NCI-H2081 treated with DMSO at 0.1 percent for 48 hours (cell line): ENCODE measurements around the gene PCBP3.

Experiments
- DNase-seq: peaks from one replicate; lab custom pipeline; 2025; lab: John Stamatoyannopoulos, UW

Gene PCBP3

GRCh38 chr21:45753445-45753844, 109.9 kb downstream of the PCBP3 start:
- no peak for DNase-seq

DNA sequence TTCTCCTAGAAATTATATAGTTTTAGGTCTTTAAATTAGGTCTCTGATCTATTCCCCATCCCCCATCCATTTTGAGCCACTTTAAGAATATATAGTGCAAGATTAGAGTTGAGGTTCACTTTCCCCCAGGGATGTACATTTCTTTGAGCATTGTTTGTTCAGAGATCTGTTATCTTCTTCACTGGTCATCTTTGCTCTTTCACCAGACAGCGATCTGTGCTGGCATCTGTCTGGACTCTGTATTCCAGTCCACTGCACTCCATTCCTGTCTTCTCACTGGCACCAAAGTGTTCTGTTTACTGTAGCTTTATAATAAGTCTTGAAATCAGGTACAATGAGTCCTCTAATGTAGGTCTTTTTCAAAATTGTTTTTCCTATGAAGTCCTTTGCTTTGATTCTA, 112.5 kb downstream of the PCBP3 start:
- DNase-seq = no peak

- DNase-seq = no peak
Observed at GRCh38 chr21:45756669-45757068, 113.1 kb downstream of the PCBP3 start.

DNA sequence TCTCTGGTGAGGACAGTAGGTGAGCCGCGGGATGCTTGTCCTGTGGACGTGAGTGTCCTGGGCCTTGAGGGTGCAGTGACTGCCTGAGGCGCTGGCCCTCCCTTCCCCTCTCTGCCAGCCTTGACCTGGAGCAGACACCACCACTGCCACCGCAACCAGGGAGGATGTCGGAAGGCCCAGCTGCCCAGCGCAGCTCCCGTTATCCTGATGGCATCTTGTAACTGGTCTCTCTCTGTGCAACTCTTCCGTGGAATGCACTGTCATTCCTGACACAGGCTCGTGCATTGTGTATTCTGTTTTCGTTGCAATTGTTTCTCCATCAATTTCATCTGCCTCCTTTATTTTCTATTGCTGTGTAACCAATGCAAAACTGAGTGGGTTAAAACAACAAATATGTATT, 118.2 kb downstream of the PCBP3 start:
- DNase-seq = no peak

DNA sequence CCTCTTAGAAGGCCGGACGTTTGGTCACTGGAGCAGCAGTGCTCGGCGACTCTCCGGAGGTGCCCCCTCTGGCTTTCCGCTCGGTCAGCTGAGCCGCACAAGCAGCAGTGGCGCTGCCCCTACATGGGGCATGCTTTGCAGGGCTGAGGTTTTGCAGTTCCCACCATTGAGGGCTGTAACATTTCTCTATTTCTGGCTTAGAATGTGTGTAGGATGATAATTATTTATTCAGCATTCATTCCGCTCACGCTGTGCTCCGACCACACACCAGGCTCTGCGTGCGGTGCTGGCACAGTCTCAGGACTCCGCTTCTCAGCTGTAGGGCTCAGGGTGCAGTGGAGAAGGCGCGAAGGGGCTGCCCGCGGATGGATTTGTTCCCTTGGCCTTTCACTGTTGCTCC, 119.5 kb downstream of the PCBP3 start:
- no peak for DNase-seq

- no peak for DNase-seq
Observed at GRCh38 chr21:45763506-45763905, 120.0 kb downstream of the PCBP3 start.

- DNase-seq = no peak
Observed at GRCh38 chr21:45764792-45765191, 121.3 kb downstream of the PCBP3 start.

GRCh38 chr21:45765375-45765774, 121.8 kb downstream of the PCBP3 start:
- no peak for DNase-seq

DNA sequence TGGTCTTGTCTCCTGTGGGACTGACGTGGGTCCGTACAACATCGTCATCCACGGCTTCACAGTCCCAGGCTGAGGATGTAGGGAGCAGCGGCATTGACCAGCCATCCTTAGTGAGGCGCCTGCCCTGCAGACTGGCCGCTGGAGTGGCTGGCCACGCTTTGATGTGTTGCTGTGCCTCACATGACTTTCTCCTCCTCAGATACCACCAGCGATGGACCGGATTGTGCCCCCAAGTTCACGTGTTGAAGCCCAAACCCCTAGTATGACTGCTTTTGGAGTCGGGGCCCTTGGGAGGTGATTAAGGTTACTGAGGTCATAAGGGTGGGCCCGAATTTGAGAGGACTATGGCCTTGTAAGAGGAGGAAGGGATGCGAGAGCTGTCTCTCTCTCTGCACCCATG, 122.5 kb downstream of the PCBP3 start:
- DNase-seq = no peak

DNA sequence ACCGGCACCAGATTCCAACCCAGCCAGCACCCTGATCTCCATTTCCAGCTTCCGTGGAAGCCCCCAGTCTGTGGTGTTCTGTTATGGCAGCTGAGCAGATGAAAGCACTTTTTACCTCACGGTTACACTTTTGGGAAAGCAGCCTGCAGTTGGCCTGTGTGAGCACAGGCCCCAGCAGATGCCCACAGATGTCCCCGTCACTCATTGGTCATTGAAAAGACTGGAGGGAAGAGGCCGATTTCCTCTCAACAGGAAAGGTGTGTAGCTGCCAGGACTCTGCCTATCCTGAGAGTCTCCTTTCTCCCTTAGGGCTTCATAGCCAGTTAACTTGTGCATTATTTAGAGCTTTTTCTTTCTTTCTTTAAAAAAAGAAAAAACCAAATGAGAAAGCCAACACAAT, 123.0 kb downstream of the PCBP3 start:
- DNase-seq = no peak

DNA sequence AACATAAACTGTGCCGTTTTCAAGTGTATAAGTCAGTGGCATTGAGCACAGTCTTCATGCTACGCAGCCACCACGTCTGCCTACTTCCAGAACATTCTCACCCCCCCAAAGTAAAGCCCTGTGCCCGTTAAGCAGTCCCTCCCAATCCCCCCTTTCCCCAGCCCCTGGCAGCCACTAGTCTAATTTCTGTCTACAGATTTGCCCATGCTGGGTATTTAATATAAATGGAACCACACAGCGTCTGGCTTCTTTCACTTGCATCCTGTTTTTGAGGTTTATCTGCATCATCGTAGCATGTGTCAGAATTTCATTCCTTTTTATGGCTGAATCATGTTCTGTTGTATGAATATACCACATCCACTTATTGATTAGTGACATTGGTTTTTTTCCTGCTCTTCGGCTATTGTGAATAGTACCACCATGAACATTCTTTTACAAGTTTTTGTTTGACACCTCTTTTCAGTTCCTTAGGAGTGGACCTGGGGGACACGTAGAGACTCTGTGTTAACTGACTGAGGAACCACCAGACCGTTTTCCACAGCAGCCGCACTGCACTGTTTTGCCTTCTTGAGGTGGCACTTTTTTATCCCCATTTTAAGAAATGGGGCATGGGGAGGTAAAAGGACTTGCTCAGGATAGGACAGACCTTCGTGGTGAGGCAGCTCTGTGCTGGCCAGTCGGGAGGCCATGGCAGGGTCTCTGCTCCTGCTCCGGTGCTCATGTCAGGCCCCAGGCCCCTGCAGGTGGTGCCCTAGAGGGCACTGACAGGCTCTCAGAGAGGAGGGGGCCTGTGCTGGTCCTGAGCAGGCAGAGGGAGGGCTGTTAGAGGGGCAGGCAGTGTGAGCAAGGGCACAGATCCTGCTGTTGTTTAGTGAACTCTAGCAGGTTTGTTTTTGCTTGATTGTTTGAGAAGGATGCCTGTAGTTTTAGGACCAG, 123.8 kb downstream of the PCBP3 start:
- no peak for DNase-seq

- DNase-seq = no peak
Observed at GRCh38 chr21:45768011-45768739, 124.7 kb downstream of the PCBP3 start.

- no peak for DNase-seq
Observed at GRCh38 chr21:45768740-45769048, 125.2 kb downstream of the PCBP3 start.

DNA sequence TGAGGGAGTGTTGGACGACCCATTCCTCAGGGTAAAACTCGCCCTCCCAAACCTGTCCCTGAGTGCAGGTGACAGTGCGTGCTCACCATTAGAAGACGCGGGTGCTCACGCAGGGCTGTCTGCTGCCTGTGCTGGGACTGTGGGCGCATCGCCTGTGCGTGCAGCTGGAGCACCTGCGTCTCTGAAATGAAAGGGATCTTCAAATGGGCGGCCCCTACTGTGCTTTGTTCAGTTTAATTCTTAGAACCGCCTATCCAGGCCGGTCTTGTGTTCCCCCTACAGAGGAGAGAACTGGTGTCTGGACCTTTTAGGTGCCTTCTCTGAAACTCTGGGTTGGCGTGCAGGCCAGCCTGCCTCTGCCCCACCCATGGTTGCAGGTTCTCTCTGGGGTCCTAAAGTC, 125.8 kb downstream of the PCBP3 start:
- no peak for DNase-seq

DNA sequence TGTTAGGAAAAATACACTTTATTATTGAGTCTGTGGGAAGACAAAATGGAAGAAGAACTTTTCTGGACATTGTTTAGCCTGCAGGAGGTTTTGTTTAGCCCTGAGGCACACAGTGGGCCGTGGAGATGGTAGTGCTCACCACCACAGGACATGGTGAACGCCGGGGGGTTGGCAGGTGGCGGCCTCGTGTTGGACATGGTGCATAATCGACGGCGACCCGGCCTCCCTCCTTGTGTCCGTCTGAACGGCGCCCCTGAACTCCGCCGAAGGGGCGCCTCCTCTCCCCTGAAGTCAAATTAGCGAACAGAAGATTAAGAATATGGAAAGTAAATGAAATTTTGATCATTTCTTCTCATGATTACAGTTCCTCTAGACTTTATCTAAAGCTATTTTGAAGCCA, 126.4 kb downstream of the PCBP3 start:
- no peak for DNase-seq

- no peak for DNase-seq
Observed at GRCh38 chr21:45772180-45772579, 128.7 kb downstream of the PCBP3 start.

- DNase-seq = no peak
Observed at GRCh38 chr21:45774291-45774690, 130.8 kb downstream of the PCBP3 start.

GRCh38 chr21:45776971-45777370, 133.4 kb downstream of the PCBP3 start:
- DNase-seq = no peak

- no peak for DNase-seq
Observed at GRCh38 chr21:45778686-45779085, 135.2 kb downstream of the PCBP3 start.

GRCh38 chr21:45779226-45779625, 135.7 kb downstream of the PCBP3 start:
- no peak for DNase-seq

GRCh38 chr21:45780647-45781046, 137.1 kb downstream of the PCBP3 start:
- no peak for DNase-seq

DNA sequence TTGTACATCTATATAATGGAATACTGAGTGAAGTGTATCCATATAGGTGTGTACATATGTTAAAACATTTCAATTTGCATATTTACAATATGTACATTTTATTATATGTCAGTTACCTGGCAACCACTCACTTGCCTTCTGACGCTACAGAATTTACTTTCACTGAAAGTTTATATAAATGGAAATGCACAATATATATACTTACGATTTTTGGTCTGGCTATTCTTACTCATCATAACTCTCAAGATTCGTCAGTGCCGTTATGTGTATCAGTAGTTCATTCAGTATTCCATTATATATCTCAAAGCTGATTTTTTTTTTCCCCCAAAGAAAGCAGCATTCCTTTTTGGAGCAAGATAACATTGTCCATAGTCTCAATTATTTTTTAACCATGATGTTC, 138.2 kb downstream of the PCBP3 start:
- DNase-seq = no peak

DNA sequence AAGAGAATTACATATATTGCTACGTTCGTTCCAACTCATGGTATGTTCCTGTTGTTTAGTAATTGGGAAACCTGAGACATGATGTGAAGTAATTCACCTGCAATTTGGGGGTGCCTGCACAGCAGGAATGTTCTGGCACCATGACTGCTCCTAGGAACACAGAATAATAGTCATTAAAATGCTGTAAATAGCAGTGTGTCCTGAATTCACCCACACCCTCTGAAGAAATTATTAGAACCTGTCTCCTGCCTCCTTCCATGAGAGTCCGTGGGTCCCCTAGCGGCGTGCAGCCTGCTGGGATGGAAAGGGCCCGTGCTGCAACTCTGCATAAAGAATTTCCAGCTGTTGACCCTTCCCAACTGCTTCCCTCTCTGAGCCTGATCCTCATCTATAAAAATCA, 143.1 kb downstream of the PCBP3 start:
- DNase-seq = no peak

GRCh38 chr21:45787371-45787770, 143.8 kb downstream of the PCBP3 start:
- no peak for DNase-seq
